ENCODE data around the gene EGFR. TPM values are rescaled to one million over a fixed set of nuclear protein-coding genes. Genes with fewer than 3 reads are reported as not detected.

The EGFR gene
- total and polyA plus RNA-seq, 9 donors = 13.0 to 54.6 (median 41.7) TPM

DNA sequence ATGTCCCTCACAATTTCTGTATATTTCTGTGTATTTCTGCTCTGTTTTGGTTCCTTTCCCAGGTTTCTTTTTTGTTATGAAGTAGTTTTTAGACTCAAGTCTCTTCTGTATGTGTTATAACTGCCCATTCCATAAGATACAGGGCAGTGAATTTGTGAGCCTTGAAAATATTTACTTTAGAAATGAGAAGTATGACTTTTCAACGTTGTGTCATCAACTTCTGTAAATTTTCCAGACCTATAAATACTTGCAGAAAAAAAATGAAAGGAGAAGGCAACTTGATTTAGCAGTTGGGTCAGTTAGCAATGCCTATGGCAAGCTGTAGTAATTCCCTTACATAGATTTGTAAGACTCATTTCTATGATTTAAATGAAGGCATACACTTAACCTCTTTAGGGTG is 11.5 kb downstream of the EGFR start:
- H3K4me1 ChIP-seq (ENCODE audit: insufficient read depth) = peaks cover 35% of the 10 kb centered on the region
- H3K4me3 ChIP-seq = no peak overlapping the region
- H3K27ac ChIP-seq = peak overlapping the region in 1 of 2 donors; percentile 31
- no peak for DNase-seq
- H3K9me3 ChIP-seq = no peaks in the 10 kb centered on the region
- TF ChIP-seq, protein P1, sequence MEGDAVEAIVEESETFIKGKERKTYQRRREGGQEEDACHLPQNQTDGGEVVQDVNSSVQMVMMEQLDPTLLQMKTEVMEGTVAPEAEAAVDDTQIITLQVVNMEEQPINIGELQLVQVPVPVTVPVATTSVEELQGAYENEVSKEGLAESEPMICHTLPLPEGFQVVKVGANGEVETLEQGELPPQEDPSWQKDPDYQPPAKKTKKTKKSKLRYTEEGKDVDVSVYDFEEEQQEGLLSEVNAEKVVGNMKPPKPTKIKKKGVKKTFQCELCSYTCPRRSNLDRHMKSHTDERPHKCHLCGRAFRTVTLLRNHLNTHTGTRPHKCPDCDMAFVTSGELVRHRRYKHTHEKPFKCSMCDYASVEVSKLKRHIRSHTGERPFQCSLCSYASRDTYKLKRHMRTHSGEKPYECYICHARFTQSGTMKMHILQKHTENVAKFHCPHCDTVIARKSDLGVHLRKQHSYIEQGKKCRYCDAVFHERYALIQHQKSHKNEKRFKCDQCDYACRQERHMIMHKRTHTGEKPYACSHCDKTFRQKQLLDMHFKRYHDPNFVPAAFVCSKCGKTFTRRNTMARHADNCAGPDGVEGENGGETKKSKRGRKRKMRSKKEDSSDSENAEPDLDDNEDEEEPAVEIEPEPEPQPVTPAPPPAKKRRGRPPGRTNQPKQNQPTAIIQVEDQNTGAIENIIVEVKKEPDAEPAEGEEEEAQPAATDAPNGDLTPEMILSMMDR (IDR thresholded peaks at IDR 0.05) = no peak
- TF ChIP-seq POLR2A (IDR thresholded peaks at IDR 0.05) (no peak), EP300 (IDR thresholded peaks at IDR 0.05) (no peak)
- no peaks in the 10 kb centered on the region for H3K36me3 ChIP-seq
- no peaks in the 10 kb centered on the region for H3K27me3 ChIP-seq
- 5 to 14% (median 10%) methylated on average over 1 of the region's 1 CpG for WGBS, 3 donors
- intact Hi-C loops (cut with DNase I) = no loop called here

DNA sequence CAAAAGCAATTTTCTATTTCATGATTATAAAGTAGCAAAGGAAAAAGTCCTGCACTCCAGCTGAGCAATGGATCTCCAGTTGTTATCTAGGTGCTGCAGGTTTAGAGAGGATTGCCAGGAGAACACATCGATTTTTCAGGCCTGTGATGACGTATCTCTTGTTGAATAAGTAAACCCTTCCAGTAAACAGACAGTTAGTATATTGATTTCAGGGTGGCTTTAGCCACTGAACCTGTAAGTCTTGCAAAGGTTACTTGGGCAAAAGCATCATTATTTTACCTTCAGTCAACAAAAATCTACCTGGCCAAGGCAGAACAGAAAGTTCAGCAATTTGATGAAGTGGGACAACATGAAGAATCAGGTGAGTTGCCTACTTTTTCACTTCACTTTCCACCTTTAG is 12.3 kb downstream of the EGFR start:
- Histone ChIP-seq H3K27me3 (no peaks in the 10 kb centered on the region), H3K36me3 (no peaks in the 10 kb centered on the region), H3K9me3 (no peaks in the 10 kb centered on the region), H3K4me3 (no peak overlapping the region), H3K27ac (peak overlapping the region in 1 of 2 donors; percentile 31), H3K4me1 (ENCODE audit: insufficient read depth) (peaks cover 31% of the 10 kb centered on the region)
- TF ChIP-seq POLR2A (IDR thresholded peaks at IDR 0.05) (no peak), EP300 (IDR thresholded peaks at IDR 0.05) (no peak)
- TF ChIP-seq, protein P1 (IDR thresholded peaks at IDR 0.05) = no peak
- intact Hi-C loops (cut with DNase I) = no loop called here
- WGBS, 3 donors = 35 to 58% (median 43%) methylated on average over 2 of the region's 2 CpGs
- no peak for DNase-seq

DNA sequence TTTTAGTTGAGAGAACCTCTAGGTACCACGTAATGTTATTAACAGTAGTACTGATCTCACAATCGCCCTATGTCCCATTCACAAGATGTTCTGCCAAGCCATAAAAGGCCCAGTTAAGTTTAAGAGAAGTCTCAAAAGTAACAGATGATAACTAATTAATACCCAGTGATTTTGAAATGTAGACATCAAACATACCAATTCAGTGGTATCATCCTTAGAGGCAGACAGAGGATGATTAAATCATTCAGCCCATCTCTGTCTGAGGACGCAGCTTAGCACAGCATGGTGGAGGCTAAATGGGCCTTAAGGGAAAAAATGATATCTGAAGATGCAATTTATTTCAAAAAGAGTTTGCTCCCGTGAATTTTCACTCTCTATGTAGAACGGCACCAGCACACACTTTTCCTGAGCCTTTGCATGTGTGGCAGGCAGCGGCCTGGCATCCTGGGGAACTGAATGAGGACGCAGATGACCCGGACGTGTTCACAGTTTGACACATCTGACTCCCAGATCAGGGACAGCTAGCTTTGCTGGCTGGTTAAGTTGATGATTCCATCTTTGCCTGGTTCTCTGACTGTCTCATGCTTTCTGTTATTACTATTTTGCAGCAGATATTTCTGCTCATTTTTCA is 13.4 kb downstream of the EGFR start:
- H3K9me3 ChIP-seq = no peaks in the 10 kb centered on the region
- no peak overlapping the region for H3K4me3 ChIP-seq
- DNase-seq = no peak
- H3K36me3 ChIP-seq = no peaks in the 10 kb centered on the region
- 93 to 94% (median 93%) methylated on average over 9 of the region's 9 CpGs for WGBS, 3 donors
- peaks cover 23% of the 10 kb centered on the region for H3K4me1 ChIP-seq (ENCODE audit: insufficient read depth)
- intact Hi-C loops (cut with DNase I) = no loop called here
- TF ChIP-seq, protein P1 (IDR thresholded peaks at IDR 0.05) = no peak
- no peak for TF ChIP-seq EP300 (IDR thresholded peaks at IDR 0.05)
- TF ChIP-seq POLR2A (IDR thresholded peaks at IDR 0.05) = no peak
- H3K27ac ChIP-seq = no peak overlapping the region
- H3K27me3 ChIP-seq = no peaks in the 10 kb centered on the region

DNA sequence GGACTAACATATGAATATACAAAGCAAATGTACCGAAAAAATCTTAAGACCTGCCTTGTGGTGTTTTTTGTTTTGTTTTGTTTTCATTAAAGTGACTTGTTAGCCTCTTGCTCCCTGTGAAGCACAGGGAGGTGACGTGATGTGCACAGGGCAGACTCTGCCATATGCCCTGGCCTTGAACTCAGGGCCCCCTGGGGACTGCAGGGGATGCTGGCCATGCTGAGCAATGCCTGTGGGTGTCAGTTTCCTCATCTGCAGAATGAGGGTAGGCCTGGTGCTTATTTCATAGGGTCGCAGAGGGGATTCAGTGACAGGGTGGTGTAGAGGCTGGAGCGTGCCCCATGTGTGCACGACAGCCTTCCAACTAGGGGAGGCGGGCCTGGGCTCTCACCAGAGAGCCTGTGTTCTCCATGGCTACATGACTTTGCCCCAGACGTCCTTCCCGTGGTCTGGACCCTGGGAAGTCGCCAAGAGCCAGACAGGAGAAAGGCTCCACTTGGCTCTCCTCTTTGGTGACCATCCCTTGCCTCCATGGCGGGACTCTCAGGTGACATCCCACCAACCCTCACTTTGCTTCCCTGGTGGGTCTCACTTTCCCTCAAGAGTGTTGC is 14.5 kb downstream of the EGFR start:
- Histone ChIP-seq H3K27ac (no peak overlapping the region), H3K4me3 (no peak overlapping the region), H3K36me3 (no peaks in the 10 kb centered on the region), H3K4me1 (ENCODE audit: insufficient read depth) (peaks cover 23% of the 10 kb centered on the region), H3K27me3 (no peaks in the 10 kb centered on the region), H3K9me3 (no peaks in the 10 kb centered on the region)
- intact Hi-C loops (cut with DNase I) = no loop called here
- WGBS, 3 donors = 87 to 91% (median 90%) methylated on average over 10 of the region's 10 CpGs
- TF ChIP-seq POLR2A (IDR thresholded peaks at IDR 0.05) (no peak), EP300 (IDR thresholded peaks at IDR 0.05) (no peak)
- TF ChIP-seq, protein P1 (IDR thresholded peaks at IDR 0.05) = no peak
- DNase-seq = no peak
